A549 (cell line): Measurements from ENCODE around the gene CHRM5.

ENCODE experiments used
- CEBPB ChIP-seq, 2 experiments: fragments of >200 bp in 1 of 2; sonication (Bioruptor Twin) in 1 of 2; formaldehyde crosslinking in 1 of 2; IDR thresholded peaks; 2 replicates each; pipeline ENCODE4 v1.6.1; 2012 to 2016
- CTCF ChIP-seq: fragments of >200 bp; sonication (Bioruptor Twin); formaldehyde crosslinking; IDR thresholded peaks from 3 replicates; pipeline ENCODE4 v1.5.1; 2016
- HOXA7 ChIP-seq: fragments of 250-450 bp; sonication (Bioruptor Pico); IDR thresholded peaks from 2 replicates; pipeline ENCODE4 v1.5.0; 2020; ENCODE audit warnings: mild to moderate bottlenecking, moderate library complexity
- KDM5A ChIP-seq: fragments of 200-600 bp; sonication (generic); IDR thresholded peaks from 2 replicates; pipeline ENCODE4 v1.6.1; 2016; ENCODE audit warnings: antibody characterized with exemption, mild to moderate bottlenecking
- NR3C1 ChIP-seq: fragments of >200 bp; sonication (Bioruptor Twin); formaldehyde crosslinking; IDR thresholded peaks from 3 replicates; pipeline ENCODE4 v1.6.1; 2017
- POLR2A ChIP-seq: IDR thresholded peaks from 2 replicates; pipeline ENCODE4 v1.6.1; 2012; ENCODE audit warnings: mild to moderate bottlenecking, low read length
- RFX5 ChIP-seq: fragments of 450-650 bp; IDR thresholded peaks from 2 replicates; pipeline ENCODE4 v1.7.1; 2014; ENCODE audit warnings: antibody characterized with exemption, mild to moderate bottlenecking, moderate library complexity

- TF ChIP-seq CEBPB (IDR thresholded peaks at IDR 0.05): no peak
- TF ChIP-seq HOXA7: no peak
- no peak for TF ChIP-seq CTCF
- no peak for TF ChIP-seq POLR2A
- TF ChIP-seq KDM5A: no peak
- TF ChIP-seq NR3C1: no peak
- no peak for TF ChIP-seq RFX5
These were observed 49.8 kb downstream of the CHRM5 start for GRCh38 chr15:34018021-34018645.
